DOHH2 (cell line): ENCODE data around the gene GOLGA2.

Experiments used
- CTCF ChIP-seq: fragments of 200-600 bp; sonication (generic); IDR thresholded peaks from one replicate; pipeline ENCODE4 v1.5.1; 2014; ENCODE audit warnings: antibody characterized with exemption, mild to moderate bottlenecking, low read depth, low read length; ENCODE audit not compliant: poor library complexity, severe bottlenecking
- EZH2phosphoT487 ChIP-seq: fragments of 200-600 bp; sonication (generic); IDR thresholded peaks from 2 replicates; pipeline ENCODE4 v1.6.1; 2017; ENCODE audit warnings: borderline replicate concordance, mild to moderate bottlenecking, antibody characterized with exemption, low read length, moderate library complexity, mixed read lengths

GRCh38 chr9:128215491-128216409 lies 60.1 kb downstream of the GOLGA2 start:
- no peak for TF ChIP-seq CTCF
- TF ChIP-seq EZH2phosphoT487 = no peak
